HepG2 (cell line): ENCODE results near the gene RASSF4. TPM values are rescaled to one million over a fixed set of nuclear protein-coding genes. Genes with fewer than 3 reads are reported as not detected.

ENCODE experiments used
- ATAC-seq: fragments of 200-7000 bp; cut with Tn5 transposase; 3 replicates; pipeline ENCODE4 v1.9.1; 2020; ENCODE audit warnings: mild to moderate bottlenecking, moderate library complexity
- BruUV-seq: library from RNA; stranded (reverse); fragments of 400-500 nt; replicated peaks from 2 replicates; lab custom pipeline; 2021; lab: Mats Ljungman, UMichigan
- CTCF ChIA-PET: fragments of 300-600 bp; formaldehyde crosslinking; extraction: SDS; loops from one replicate; lab custom pipeline; 2021; ENCODE audit warnings: low total read pairs, inconsistent platforms, low intra/inter-chr PET ratio; lab: Yijun Ruan, JAX
- POLR2A ChIA-PET: fragments of 350-600 bp; sonication (Branson Sonifier 250); formaldehyde crosslinking; loops from one replicate; lab custom pipeline; 2020; ENCODE audit warnings: antibody characterized with exemption, inconsistent platforms; lab: Yijun Ruan, JAX
- DNase-seq: peaks from one replicate; pipeline ENCODE4 v3.0.0-alpha.2; 2015; ENCODE audit warnings: low spot score
- FAIRE-seq: peaks from 3 replicates; lab custom pipeline; 2011; peaks lifted over from hg19 to GRCh38; lab: Jason Lieb, UNC
- H2AFZ ChIP-seq: one replicate; pipeline ENCODE4 v1.6.1; 2011; ENCODE audit warnings: low read length, inconsistent platforms
- H3K27ac ChIP-seq: fragments of 300-600 bp; 3 replicates; pipeline ENCODE4 v1.8.0; 2011; ENCODE audit warnings: mixed run types, mild to moderate bottlenecking, mixed read lengths, low read length, inconsistent platforms; ENCODE audit not compliant: insufficient read depth; ENCODE audit errors: extremely low read length
- H3K27me3 ChIP-seq, 2 experiments: fragments of 200-600 bp in 1 of 2; 2 replicates in 1 of 2; 3 replicates in 1 of 2; pipeline versions ENCODE4 v1.6.0 to v1.8.0; 2011; ENCODE audit warnings: low read length in 2 of 2, mild to moderate bottlenecking in 2 of 2, moderate library complexity in 2 of 2, inconsistent platforms in 1 of 2; ENCODE audit not compliant: insufficient read depth in 2 of 2, control insufficient read depth in 1 of 2
- H3K36me3 ChIP-seq, 2 experiments: fragments of 200-600 bp in 1 of 2; replicated peaks in 1 of 2; 2 replicates in 1 of 2; 3 replicates in 1 of 2; pipeline versions ENCODE4 v1.5.1 to v1.8.0; 2011; ENCODE audit warnings: low read length in 2 of 2, inconsistent platforms in 1 of 2; ENCODE audit not compliant: insufficient read depth in 2 of 2, control insufficient read depth in 1 of 2
- H3K4me1 ChIP-seq: 2 replicates; pipeline ENCODE4 v1.5.1; 2012; ENCODE audit warnings: low read length, inconsistent platforms; ENCODE audit not compliant: insufficient read depth
- H3K4me2 ChIP-seq: 2 replicates; pipeline ENCODE4 v1.6.0; 2011; ENCODE audit warnings: low read depth, low read length, inconsistent platforms
- H3K4me3 ChIP-seq, 3 experiments: fragments of 200-600 bp in 1 of 3; sonication (generic), shearing (Covaris generic) in 1 of 3; replicated peaks in 1 of 3; 2 replicates each; pipeline ENCODE4 v1.5.1; 2011 to 2016; ENCODE audit warnings: low read length in 3 of 3, inconsistent platforms in 2 of 3, low read depth in 2 of 3, mild to moderate bottlenecking in 2 of 3, control low read depth in 1 of 3, mixed read lengths in 1 of 3; ENCODE audit not compliant: insufficient read depth in 1 of 3
- H3K79me2 ChIP-seq: one replicate; pipeline ENCODE4 v1.6.1; 2011; ENCODE audit warnings: low read length, inconsistent platforms; ENCODE audit not compliant: insufficient read depth
- H3K9ac ChIP-seq: 2 replicates; pipeline ENCODE4 v1.6.0; 2011; ENCODE audit warnings: mild to moderate bottlenecking, low read depth, low read length, inconsistent platforms; ENCODE audit not compliant: insufficient read depth
- H3K9me3 ChIP-seq: 2 replicates; pipeline ENCODE4 v1.5.1; 2012; ENCODE audit warnings: mild to moderate bottlenecking, low read length
- H4K20me1 ChIP-seq: 2 replicates; pipeline ENCODE4 v1.6.0; 2011; ENCODE audit warnings: inconsistent platforms, mild to moderate bottlenecking, low read length, moderate library complexity; ENCODE audit not compliant: insufficient read depth
- CHD2 ChIP-seq: IDR thresholded peaks from 2 replicates; pipeline ENCODE4 v1.6.1; 2011; ENCODE audit warnings: low read depth, low read length, improper control_type of control experiment
- FOXK2 ChIP-seq: fragments of 450-650 bp; IDR thresholded peaks from 2 replicates; pipeline ENCODE4 v1.6.1; 2016
- NFYB ChIP-seq: sonication (generic); formaldehyde crosslinking; IDR thresholded peaks from 2 replicates; pipeline ENCODE4 v1.4.0; 2020; ENCODE audit warnings: missing genetic modification reagents
- RFX3 ChIP-seq: IDR thresholded peaks from 2 replicates; pipeline ENCODE4 v1.6.1; 2016; ENCODE audit warnings: missing biosample characterization, missing genetic modification reagents
- SMYD3 ChIP-seq: sonication (generic); formaldehyde crosslinking; IDR thresholded peaks from 2 replicates; pipeline ENCODE4 v1.8.1; 2023; ENCODE audit warnings: mild to moderate bottlenecking, missing genetic modification reagents
- TARDBP ChIP-seq: sonication (generic); formaldehyde crosslinking; IDR thresholded peaks from 2 replicates; pipeline ENCODE4 v1.8.0; 2022; ENCODE audit warnings: mild to moderate bottlenecking, missing genetic modification reagents
- YEATS2 ChIP-seq: sonication (generic); formaldehyde crosslinking; IDR thresholded peaks from 2 replicates; pipeline ENCODE4 v1.4.0; 2020; ENCODE audit warnings: missing genetic modification reagents, borderline replicate concordance
- ZFX ChIP-seq: sonication (generic); formaldehyde crosslinking; IDR thresholded peaks from 2 replicates; pipeline ENCODE4 v1.4.0; 2020; ENCODE audit warnings: mild to moderate bottlenecking, low read depth, missing genetic modification reagents, moderate library complexity
- ZNF143 ChIP-seq: sonication (generic); formaldehyde crosslinking; IDR thresholded peaks from 2 replicates; pipeline ENCODE4 v1.4.0; 2020; ENCODE audit warnings: missing genetic modification reagents
- ZNF605 ChIP-seq: sonication (generic); formaldehyde crosslinking; IDR thresholded peaks from 2 replicates; pipeline ENCODE4 v1.8.0; 2022; ENCODE audit warnings: mild to moderate bottlenecking, missing genetic modification reagents
- ZNF83 ChIP-seq: sonication (generic); formaldehyde crosslinking; IDR thresholded peaks from 2 replicates; pipeline ENCODE4 v1.4.0; 2020; ENCODE audit warnings: missing genetic modification reagents, mild to moderate bottlenecking, borderline replicate concordance
- ZNF878 ChIP-seq: sonication (generic); formaldehyde crosslinking; IDR thresholded peaks from 2 replicates; pipeline ENCODE4 v1.8.1; 2023; ENCODE audit warnings: mild to moderate bottlenecking, missing genetic modification reagents, moderate library complexity
- ZNF883 ChIP-seq: sonication (generic); formaldehyde crosslinking; IDR thresholded peaks from 2 replicates; pipeline ENCODE4 v1.5.1; 2020; ENCODE audit warnings: mild to moderate bottlenecking, missing genetic modification reagents; ENCODE audit errors: not compliant biosample characterization
- ZZZ3 ChIP-seq: sonication (generic); formaldehyde crosslinking; IDR thresholded peaks from 2 replicates; pipeline ENCODE4 v1.4.0; 2020; ENCODE audit warnings: missing genetic modification reagents, mild to moderate bottlenecking, borderline replicate concordance
- WGBS: methylation state at CpG from one replicate; pipeline ENCODE4 v1.1.6; 2017; ENCODE audit warnings: low lambda C conversion rate; 5-methylcytosine and 5-hydroxymethylcytosine counted together
- in situ Hi-C: cut with HindIII; loops from 2 replicates; pipeline ENCODE4 v1.10.0; 2017; ENCODE audit warnings: low pct_unique_long_range_greater_than_20kb; ENCODE audit not compliant: extremely low pct_ligation_motif_present
- intact Hi-C: fragments of 100-400 bp; cut with micrococcal nuclease; formaldehyde crosslinking; loops from one replicate; pipeline ENCODE4 v1.10.0; 2022; ENCODE audit not compliant: unreplicated experiment
- polyA plus RNA-seq, 8 experiments: library from polyadenylated mRNA; depleted of rRNA in 3 of 8; stranded (reverse) in 7 of 8; unstranded in 1 of 8; fragments of >200 nt; fragmentation: Illumina TruSeq in 4 of 8; extraction: Trizol in 4 of 8; gene quantifications; 2 replicates each; pipeline versions ENCODE4 v1.2.1 to v1.2.3, GENCODE V29; 2011 to 2016; ENCODE audit warnings: low read depth in 4 of 8, missing spikeins in 1 of 8, mixed read lengths in 1 of 8; ENCODE audit not compliant: insufficient read depth in 1 of 8
- total RNA-seq, 5 experiments: library from RNA; depleted of rRNA; stranded (reverse); fragments of >200 nt; fragmentation: Illumina TruSeq; extraction: Trizol; gene quantifications; 2 replicates each; pipeline ENCODE4 v1.2.3, GENCODE V29; 2016; ENCODE audit warnings: low read depth in 1 of 5
- TF ChIP-seq, protein P1 (sequence below): sonication (generic); formaldehyde crosslinking; IDR thresholded peaks from 2 replicates; pipeline ENCODE4 v1.8.1; 2023; ENCODE audit warnings: mild to moderate bottlenecking, missing genetic modification reagents
- TF ChIP-seq, protein P2 (sequence below): sonication (generic); formaldehyde crosslinking; IDR thresholded peaks from 2 replicates; pipeline ENCODE4 v1.5.1; 2020; ENCODE audit warnings: missing genetic modification reagents, mild to moderate bottlenecking, borderline replicate concordance

Gene RASSF4
- total and polyA plus RNA-seq, 2 of the 13 experiments (the other 11 are each of a cell fraction or from before 2014, with no cell fraction given) = 34.0 to 51.7 TPM

- ChIA-PET CTCF (interaction anchor here (0.9 to 2.2 kb wide), 2 partner anchors 27 to 57 kb away, joined by 4 to 16 read pairs; no protein-coding TSS in a partner anchor), POLR2A (interaction anchor here (0.7 to 12.0 kb wide), 9 partner anchors 8 to 79 kb away, joined by 3 to 863 read pairs (median 5); partner anchors contain the start of gene DEPP1)
- no peaks in the 10 kb centered on the region for H3K79me2 ChIP-seq
- H3K4me1 ChIP-seq = peaks cover 75% of the 10 kb centered on the region
- DNase-seq (no peak), FAIRE-seq (no peak), ATAC-seq (no peak; the same call in 2 of the 3 replicates)
- H3K9ac ChIP-seq = peak overlapping the region; percentile 54
- TF ChIP-seq ZNF83 = no peak
- TF ChIP-seq RFX3 (CRISPR knock-in tag) = no peak
- TF ChIP-seq FOXK2 = no peak
- 0 out of 2 replicates have a peak, but pooled peaks have one; percentile 36 for TF ChIP-seq ZNF878 (CRISPR knock-in tag)
- TF ChIP-seq ZNF143 (CRISPR knock-in tag) = no peak
- no peak for TF ChIP-seq ZNF605 (CRISPR knock-in tag)
- no peak for TF ChIP-seq ZZZ3
- TF ChIP-seq, protein P1, sequence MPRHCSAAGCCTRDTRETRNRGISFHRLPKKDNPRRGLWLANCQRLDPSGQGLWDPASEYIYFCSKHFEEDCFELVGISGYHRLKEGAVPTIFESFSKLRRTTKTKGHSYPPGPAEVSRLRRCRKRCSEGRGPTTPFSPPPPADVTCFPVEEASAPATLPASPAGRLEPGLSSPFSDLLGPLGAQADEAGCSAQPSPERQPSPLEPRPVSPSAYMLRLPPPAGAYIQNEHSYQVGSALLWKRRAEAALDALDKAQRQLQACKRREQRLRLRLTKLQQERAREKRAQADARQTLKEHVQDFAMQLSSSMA = no peak
- TF ChIP-seq, protein P2, sequence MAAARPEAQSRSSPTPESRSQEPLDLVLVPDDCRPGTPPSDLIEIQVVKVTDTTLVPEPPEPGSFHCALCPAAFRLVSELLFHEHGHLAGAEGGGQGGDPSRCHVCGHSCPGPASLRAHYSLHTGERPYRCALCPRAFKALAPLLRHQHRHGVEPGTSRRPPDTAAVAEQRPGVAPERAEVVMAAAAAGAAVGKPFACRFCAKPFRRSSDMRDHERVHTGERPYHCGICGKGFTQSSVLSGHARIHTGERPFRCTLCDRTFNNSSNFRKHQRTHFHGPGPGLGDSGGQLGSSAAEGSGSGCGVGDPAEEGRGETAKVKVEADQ (CRISPR knock-in tag) = no peak
- 0 out of 2 replicates have a peak, but pooled peaks have one; percentile 37 for TF ChIP-seq SMYD3 (CRISPR knock-in tag)
- TF ChIP-seq TARDBP = peak; percentile 12; the same call in 1 of the 2 replicates
- TF ChIP-seq ZNF883 (CRISPR knock-in tag) = peak; percentile 5
- no peak for TF ChIP-seq CHD2
- no peak for TF ChIP-seq ZFX
- no peak for TF ChIP-seq YEATS2 (CRISPR knock-in tag)
- TF ChIP-seq NFYB = no peak
- no peaks in the 10 kb centered on the region for H4K20me1 ChIP-seq
- peaks cover 17 to 48% of the 10 kb centered on the region in 2 experiments; a peak in 4 of 5 replicates for H3K36me3 ChIP-seq
- no peak overlapping the region for H2AFZ ChIP-seq
- H3K4me3 ChIP-seq = 0 out of 6 replicates have a peak overlapping the region, but pooled peaks of 1 of the 3 experiments have one; percentile 0
- BruUV-seq = no TSS peak
- in situ Hi-C loops (no loop called here), intact Hi-C loops (loop anchor here (5.0 kb wide), 1 partner anchor 57 kb away; no protein-coding TSS in a partner anchor)
- H3K27ac ChIP-seq = peak overlapping the region; percentile 55
- H3K9me3 ChIP-seq = no peaks in the 10 kb centered on the region
- H3K4me2 ChIP-seq = peak overlapping the region; percentile 40
- WGBS = 87% methylated on average over 14 of the region's 14 CpGs
- H3K27me3 ChIP-seq = no peaks in the 10 kb centered on the region
These were observed 30.1 kb downstream of the RASSF4 start for GRCh38 chr10:44989597-44990301.
